GM18907 (cell line): ENCODE data around the gene GAS2L2.
"Not testable (repeated sequence)": the region's sequence is repeated elsewhere in the genome, so short reads cannot be mapped to it uniquely, and the experiment has no call there.

Experiments
- ATAC-seq: cut with Tn5 transposase; IDR thresholded peaks from one replicate; pipeline ENCODE4 v1.9.1; 2021; ENCODE audit warnings: mild to moderate bottlenecking, moderate library complexity; ENCODE audit not compliant: unreplicated experiment

GAS2L2 gene

DNA sequence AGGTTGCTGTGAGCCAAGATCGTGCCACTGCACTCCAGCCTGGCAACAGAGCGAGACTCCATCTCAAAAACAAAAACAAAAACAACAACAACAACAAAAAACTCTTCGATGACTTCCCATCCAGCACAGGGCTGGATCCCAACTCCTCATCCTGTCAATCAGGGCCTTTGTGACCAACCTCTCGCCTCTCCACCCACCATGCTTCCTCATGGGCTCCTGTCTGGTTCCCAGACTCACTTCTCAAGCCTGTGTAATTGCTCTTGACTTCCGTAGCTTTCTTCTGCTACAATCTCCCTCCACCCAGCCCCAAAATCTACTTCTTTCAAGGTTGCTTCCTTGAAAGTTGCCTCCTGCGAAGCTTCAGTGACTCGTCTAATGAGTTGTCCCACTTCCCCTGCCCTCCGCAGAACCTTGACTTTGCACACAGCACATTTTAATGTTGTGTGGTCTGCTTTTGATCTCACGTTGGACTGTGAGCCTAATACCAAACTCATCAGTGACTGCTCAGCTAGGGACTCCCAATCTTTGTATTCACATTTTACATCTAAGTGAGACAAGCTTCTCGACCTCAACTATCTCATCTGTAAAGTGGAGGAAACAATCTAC is 22.5 kb downstream of the GAS2L2 start:
- no peak for ATAC-seq

GRCh38 chr17:35729405-35729833 is 23.6 kb downstream of the GAS2L2 start:
- ATAC-seq: no peak

DNA sequence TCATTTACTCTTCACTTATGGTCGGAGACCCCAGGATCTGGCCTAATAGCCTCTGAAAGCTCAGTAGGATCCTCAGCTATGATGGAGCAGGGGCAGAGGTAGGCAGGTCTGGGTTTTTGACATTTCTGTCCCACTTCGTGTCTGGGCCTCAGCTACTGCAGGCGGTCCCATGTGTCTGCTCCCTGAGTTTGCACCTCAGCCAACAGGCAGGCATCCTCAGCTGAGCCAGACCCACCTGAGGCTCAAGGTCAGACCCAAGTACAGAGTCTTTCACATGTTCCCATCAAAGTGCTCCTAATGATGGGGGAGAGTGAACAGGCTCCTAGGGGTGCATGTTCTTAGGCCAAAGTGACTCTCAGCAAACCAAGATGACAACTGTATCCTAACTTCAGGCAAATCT is 24.5 kb downstream of the GAS2L2 start:
- no peak for ATAC-seq

DNA sequence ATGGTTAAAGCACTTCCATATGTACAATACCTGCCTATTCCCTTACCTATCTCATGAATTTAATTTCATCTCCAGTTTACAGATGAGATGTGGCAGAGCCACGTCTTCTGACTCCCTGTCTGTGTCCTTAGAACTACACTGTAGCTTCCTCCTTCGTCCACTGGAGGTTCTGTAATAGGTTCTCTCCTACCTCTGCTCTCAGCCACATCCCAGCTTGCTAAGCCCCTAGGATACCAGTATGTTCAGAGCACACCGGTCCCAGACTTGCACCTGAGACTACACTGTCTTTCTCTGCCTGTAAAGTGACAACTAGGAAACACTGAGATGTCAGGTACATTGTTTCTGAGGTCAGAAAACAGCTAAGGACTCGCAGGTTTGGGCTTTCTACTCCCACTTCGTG is 25.4 kb downstream of the GAS2L2 start:
- no peak for ATAC-seq

GRCh38 chr17:35726953-35727460 is 26.0 kb downstream of the GAS2L2 start:
- ATAC-seq: no peak

DNA sequence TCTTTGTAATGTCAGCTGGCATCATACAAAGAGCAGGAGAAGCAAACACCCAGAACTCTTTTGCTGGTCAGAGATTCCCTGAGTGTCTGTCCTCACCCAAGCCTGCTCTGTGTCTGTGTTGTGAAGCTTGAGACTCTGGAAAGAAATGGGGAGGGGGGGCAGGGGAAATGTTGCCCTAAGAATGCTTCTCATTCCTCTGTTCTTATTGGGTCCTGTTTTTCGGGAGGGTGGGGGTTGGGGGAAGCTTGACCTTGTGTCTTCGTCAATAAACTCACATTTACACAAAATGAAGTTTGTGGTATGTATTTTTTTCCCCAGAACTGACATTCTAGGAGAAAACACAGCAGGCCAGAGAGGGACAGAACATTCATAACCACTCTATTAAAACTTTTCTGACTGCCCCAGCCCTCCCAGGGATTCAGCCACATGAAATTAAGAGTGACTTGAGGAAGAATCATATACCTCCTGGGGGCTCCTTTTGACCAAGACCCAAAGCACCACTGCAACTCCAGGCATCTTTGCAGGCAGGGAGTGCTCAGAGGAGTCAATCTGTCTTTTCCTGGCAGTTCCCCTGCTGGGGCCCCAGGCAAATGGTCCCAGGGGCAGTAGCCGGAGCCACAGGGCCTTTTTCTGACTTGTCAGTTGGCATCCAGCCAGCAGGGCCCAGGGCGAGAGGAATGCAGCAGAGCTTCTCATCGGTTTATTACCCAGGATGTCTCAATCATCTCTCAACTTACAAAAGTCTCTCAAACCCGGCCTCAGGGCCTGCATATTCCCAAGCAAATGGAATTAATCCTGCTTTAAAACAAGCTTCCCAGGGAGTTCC is 26.7 kb downstream of the GAS2L2 start:
- no peak for ATAC-seq

DNA sequence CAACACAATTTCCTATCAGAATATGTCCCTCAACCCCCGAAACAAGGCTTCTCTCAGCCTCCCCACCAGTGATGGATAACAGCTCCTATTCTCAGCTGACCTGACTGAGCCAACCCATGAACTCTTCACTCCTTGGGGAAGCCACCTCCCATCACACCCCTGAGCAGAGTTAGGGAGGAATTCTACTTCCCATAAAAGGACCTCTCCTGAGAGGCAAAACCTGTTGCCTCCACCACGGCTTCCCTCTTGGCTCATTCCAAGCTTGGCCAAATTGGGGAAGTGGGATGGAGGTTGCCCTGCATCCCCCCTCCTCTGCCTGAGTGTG is 27.3 kb downstream of the GAS2L2 start:
- no peak for ATAC-seq

DNA sequence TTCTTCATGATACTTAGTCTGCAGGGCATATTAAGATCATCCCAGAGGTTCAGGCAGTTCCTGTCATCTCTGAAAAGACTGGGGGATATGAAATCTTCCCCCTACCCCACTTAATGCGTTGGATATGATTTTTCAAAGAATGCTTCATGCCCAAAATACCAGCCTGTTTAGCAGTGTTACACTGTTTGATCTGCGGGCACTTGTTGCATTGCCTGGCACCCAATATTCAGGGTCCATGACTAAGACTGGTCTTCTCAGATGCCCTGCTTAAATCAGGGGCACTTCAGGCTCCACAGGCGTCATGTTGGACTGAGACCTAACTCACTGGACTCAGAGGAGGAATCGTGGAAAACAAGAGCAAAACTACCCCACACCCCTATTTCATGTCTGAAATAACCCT is 28.0 kb downstream of the GAS2L2 start:
- ATAC-seq: no peak

DNA sequence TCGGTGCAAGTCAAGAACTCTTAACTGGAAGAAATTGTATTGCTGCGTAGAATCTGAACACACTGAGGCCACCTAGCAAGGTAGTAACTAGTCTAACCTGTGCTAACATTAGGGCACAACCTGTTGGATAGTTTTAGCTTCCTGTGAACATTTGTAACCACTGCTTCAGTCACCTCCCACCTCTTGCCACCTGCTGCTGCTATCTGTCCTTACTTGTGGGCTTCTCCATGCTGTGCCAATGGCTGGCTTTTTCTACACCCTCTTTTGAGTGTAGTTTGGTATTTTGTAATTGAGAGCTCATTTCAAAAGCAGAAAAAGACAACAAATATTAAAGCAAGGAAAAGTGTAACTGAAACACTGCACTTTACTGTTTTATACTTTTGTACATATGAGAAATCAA is 29.3 kb downstream of the GAS2L2 start:
- no peak for ATAC-seq

GRCh38 chr17:35717475-35717874 is 35.6 kb downstream of the GAS2L2 start:
- no peak for ATAC-seq

DNA sequence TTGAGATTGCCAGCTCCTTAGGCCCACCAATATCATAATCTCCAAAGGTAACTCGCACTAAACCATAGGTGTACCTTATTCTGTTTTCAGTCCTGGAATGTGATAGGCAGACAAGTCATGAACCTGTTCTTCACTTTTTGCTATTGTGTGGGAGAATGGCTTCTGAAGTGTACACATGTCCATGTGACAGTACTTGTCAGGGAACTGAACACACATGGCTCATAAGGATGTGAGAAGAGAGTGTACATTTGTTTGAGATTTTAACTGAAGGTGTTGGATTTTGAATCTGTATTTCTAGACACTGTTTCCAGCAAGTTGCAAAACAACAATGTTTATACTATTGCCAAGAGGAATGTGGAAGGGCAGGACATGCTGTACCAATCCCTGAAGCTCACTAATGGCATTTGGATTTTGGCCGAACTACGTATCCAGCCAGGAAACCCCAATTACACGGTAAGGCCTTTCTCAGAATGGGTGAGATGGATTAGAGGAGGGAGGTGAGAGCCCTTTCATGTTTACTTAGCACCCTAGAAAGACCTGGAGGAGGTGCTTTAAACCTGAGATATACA is 36.1 kb downstream of the GAS2L2 start:
- ATAC-seq: no peak

- ATAC-seq: no peak
These were observed 36.9 kb downstream of the GAS2L2 start for GRCh38 chr17:35716173-35716572.

- no peak for ATAC-seq
These were observed 37.6 kb downstream of the GAS2L2 start for GRCh38 chr17:35715416-35715815.

GRCh38 chr17:35714988-35715387 is 38.1 kb downstream of the GAS2L2 start:
- no peak for ATAC-seq

- no peak for ATAC-seq
These were observed 39.8 kb downstream of the GAS2L2 start for GRCh38 chr17:35713069-35713728.

GRCh38 chr17:35710950-35711349 is 42.1 kb downstream of the GAS2L2 start:
- ATAC-seq: no peak

DNA sequence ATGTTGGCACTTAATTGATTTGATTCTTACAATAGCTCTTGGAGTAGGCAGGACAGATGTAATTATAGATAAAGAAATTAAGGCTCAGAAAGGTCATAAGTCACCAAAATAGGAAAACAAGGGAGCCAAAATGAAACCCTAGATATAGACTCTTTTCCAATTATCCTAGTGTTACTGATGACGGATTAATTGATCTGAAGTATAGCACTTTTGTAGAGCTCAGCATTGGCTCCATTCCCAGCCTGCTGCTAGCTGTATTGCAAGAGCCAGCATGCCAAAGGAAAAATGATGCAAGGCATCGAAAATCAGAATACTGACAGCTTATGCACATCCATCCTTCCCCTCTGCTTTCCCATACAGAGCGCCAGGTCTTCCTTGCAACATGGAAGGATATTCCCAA is 43.2 kb downstream of the GAS2L2 start:
- ATAC-seq: no peak

GRCh38 chr17:35708951-35709350 is 44.1 kb downstream of the GAS2L2 start:
- no peak for ATAC-seq

GRCh38 chr17:35708149-35708548 is 44.9 kb downstream of the GAS2L2 start:
- no peak for ATAC-seq

- no peak for ATAC-seq
These were observed 47.3 kb downstream of the GAS2L2 start for GRCh38 chr17:35705705-35706104.

GRCh38 chr17:35705230-35705629 is 47.8 kb downstream of the GAS2L2 start:
- ATAC-seq: no peak

DNA sequence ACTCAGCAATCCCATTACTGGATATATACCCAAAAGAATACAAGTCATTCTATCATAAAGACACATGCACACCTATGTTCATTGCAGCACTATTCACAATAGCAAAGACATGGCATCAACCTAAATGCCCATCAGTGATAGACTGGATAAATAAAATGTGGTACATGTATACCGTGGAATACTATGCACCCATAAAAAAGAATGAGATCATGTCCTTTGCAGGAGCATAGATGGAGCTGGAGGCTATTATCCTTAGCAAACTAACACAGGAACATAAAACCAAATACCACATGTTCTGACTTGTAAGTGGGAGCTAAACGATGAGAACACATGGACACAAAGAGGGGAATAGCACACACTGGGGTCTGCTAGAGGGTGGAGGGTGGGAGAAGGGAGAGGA is 49.7 kb downstream of the GAS2L2 start:
- not testable (repeated sequence) for ATAC-seq
